GM12878 (cell line): ENCODE measurements around the gene ZCCHC17.

ENCODE experiments used
- BACH1 ChIP-seq: fragments of 450-650 bp; IDR thresholded peaks from 2 replicates; pipeline ENCODE4 v1.6.1; 2017; ENCODE audit warnings: mild to moderate bottlenecking, borderline replicate concordance
- FOS ChIP-seq: IDR thresholded peaks from 3 replicates; pipeline ENCODE4 v1.6.1; 2011; ENCODE audit warnings: borderline replicate concordance; ENCODE audit not compliant: insufficient read length; ENCODE audit errors: extremely low read depth
- NFYB ChIP-seq: IDR thresholded peaks from 2 replicates; pipeline ENCODE4 v1.6.1; 2011; ENCODE audit warnings: low read depth, mild to moderate bottlenecking, low read length, improper control_type of control experiment, moderate library complexity; ENCODE audit not compliant: insufficient read depth

DNA sequence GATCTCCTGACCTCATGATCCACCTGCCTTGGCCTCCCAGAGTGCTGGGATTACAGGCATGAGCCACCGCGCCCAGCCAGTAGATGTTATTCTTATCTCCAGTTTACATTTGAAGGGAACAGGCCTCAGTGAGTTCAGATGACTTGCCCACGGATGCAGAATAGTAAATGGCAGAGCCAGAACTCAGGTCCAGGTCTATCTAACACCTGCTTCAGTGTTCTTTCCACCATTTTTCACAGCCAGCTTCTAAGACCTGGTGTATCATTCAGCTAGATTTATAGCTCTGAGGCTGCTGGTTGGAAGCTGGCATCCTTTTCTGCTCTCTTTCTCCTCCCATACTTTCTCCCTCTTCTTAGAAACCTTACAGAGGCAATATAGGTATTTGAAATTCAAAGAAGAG, 65.2 kb downstream of the ZCCHC17 start:
- no peak for TF ChIP-seq FOS
- no peak for TF ChIP-seq NFYB
- TF ChIP-seq BACH1, result no peak
